ENCODE results near the gene SMG6.

The SMG6 gene

DNA sequence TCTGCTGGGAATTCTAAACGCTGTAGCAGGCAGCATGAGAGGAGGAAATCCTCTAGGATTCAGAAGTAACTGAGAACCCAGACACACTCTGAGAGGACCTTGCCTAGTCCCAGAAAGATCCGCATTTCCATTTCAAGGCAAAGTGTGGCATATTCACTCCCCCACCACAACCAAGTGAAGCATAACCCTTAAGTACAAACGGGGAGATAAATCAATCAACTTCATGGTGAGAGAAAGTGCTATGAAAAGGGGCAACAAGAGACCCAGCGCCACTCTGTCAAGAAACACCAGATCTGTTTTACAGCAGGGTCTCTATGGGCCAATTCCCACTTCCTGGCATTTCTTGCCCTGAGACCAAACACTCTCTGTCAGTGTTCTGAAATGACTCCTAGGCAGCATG lies 68.3 kb downstream of the SMG6 start:
- no peak for DNase-seq (ENCODE audit: low read depth in 2 of 2)

DNA sequence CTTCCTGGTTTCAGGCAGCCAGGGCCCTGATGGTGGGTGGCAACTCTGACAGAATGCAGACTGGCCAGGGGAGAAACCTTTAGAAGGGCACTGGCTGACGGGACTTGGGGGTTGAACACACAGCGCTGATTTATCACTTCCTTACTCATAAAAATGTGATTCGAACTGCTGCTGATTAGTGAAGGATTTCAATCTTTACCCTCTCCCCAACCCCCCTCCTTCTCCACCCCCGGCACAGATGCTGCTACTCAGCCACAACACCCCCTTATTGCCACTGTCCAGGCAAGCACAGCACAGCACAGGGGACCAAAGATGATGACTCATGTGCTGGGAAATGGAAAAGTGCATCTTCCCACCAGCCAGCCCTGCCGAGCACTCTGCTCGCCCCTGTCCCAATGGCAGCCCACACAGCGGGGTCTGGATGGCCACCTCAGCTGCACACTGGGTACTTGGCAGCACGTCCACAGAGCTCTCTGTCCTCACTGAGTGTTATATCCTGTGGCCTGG lies 70.1 kb downstream of the SMG6 start:
- DNase-seq (ENCODE audit: low read depth in 2 of 2) = no peak

DNA sequence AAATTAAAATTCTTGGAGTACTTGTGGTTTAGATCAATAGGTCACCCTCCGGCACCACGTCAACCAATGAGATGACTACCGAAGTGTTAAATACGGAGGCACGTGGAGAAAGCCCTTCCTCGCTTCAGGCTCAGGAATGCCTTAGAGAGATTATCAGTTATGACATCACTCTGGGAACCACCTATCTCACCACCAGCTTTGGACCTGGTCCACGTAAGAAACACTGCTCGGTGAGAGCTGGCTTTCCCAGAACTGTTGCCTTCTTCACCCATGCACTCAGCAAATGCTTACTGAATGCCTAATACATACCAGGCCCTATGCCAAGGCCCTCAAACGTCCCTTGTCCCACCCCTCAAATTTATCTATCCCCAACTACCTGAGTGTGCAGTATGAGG lies 71.3 kb downstream of the SMG6 start:
- DNase-seq (ENCODE audit: low read depth in 2 of 2) = no peak

GRCh38 chr17:2230877-2231276 lies 72.7 kb downstream of the SMG6 start:
- no peak for DNase-seq (ENCODE audit: low read depth in 2 of 2)

DNA sequence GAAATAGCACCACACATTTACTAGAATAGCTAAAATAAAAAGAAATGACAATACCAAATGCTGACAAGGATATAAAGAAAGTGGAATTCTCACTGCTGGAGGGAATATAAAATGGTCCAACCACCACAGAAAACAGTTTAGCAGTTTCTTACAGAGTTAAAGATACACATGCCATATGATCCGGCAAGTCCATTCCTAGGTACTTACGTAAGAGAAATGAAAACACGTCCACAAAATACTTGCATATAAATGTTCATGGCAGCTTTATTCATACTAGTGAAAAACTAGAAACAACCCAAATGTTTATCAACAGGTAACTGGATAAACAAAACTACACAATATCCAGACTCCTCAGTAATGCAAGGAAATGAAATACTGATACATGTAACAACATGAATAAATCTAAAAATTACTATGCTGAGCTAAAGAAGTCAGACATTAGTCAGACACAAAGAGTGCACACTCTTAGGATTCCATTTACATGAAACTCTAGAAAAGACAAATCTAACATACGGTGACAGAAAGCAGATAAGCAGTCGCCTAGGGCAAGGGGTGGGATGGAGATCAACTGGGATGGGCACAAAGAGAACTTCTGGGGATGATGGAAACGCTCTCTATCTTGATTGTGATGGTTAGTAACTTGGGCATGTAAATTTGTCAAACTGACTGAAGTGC lies 76.4 kb downstream of the SMG6 start:
- no peak for DNase-seq (ENCODE audit: low read depth in 2 of 2)

DNA sequence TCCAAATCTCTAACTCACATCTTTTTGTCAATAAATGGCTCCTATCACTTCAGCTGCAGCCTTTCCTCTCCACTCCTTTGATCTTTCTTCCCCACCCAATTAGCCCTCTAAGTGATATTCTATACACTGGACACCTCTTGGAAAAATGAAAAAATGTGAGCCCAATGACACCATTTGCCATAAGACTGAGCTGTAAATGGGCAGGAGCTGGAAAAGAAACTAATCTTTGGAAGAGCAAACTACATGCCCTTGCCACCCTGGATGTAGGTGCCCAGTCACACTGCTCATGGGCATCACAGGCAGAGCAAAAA lies 80.0 kb downstream of the SMG6 start:
- DNase-seq (ENCODE audit: low read depth in 2 of 2) = no peak

DNA sequence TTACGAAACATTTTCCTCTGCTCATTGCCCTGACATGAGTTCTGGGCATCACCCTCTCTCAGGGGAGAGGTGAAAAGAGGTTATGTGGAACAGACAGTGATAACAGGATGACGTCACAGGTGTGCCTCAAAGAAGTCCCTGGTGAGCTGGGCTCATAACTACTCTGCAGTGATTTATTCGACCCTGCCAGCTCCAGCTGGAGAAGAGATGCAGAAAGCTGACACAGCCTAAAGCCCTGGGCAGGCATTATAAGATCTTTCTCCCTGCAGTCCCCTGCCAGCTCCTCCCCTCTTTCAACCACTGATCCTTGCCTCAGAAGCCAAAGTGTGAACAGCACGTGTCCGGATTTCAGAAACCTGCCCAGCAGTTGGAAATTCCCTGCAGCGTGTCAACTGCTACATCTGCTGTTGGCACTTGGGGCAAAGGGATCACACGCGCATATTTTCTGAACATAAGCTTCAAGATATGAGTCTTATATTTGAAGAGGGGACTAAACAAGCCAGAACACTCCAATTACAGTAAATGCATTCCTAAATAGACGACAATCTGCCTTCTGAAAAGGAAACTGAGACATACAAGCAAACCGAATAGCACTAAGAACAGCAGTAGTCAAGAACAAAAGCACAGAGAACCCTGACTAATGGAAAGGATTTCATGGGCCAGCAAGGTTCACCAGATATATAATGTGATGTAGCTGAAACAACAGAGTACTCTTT lies 80.5 kb downstream of the SMG6 start:
- no peak for DNase-seq (ENCODE audit: low read depth in 2 of 2)

GRCh38 chr17:2222301-2222700 lies 81.3 kb downstream of the SMG6 start:
- no peak for DNase-seq (ENCODE audit: low read depth in 2 of 2)

- no peak for DNase-seq (ENCODE audit: low read depth in 2 of 2)
Observed at GRCh38 chr17:2218426-2218825, 85.2 kb downstream of the SMG6 start.

- peak; percentile 43 for DNase-seq (ENCODE audit: low read depth in 2 of 2)
Observed at GRCh38 chr17:2215616-2216364, 87.8 kb downstream of the SMG6 start.

DNA sequence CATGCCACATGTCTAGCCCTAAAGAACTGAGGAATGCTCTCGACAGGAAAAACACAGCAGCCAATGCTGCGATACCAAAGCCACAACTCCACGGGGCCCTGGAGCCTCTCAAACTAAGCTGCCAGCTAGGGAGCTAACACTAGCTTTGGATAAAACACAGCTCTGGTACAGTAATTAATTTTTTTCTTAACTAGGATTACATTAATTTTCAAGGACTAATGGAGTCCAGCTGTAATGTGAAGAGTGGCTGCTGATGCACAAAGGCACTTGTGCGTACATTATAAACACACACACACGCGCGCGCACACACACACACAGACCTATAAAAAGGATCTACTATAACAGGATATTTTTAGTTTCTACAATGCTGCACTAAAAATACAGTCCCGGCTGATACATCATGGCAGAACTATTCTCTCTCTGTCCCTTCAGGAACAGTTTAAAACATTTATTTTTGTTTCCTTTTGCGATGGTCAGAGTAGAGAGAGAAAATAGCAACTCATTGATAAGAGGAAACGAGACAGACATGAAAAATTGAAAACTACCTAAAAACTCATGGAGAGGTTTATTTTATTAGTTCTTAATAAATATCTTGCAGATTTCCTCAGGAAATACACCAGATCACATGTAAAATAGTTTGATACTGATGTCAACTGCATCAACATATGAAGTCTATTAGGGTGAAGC lies 88.5 kb downstream of the SMG6 start:
- DNase-seq (ENCODE audit: low read depth in 2 of 2) = no peak

- no peak for DNase-seq (ENCODE audit: low read depth in 2 of 2)
Observed at GRCh38 chr17:2214047-2214928, 89.3 kb downstream of the SMG6 start.

DNA sequence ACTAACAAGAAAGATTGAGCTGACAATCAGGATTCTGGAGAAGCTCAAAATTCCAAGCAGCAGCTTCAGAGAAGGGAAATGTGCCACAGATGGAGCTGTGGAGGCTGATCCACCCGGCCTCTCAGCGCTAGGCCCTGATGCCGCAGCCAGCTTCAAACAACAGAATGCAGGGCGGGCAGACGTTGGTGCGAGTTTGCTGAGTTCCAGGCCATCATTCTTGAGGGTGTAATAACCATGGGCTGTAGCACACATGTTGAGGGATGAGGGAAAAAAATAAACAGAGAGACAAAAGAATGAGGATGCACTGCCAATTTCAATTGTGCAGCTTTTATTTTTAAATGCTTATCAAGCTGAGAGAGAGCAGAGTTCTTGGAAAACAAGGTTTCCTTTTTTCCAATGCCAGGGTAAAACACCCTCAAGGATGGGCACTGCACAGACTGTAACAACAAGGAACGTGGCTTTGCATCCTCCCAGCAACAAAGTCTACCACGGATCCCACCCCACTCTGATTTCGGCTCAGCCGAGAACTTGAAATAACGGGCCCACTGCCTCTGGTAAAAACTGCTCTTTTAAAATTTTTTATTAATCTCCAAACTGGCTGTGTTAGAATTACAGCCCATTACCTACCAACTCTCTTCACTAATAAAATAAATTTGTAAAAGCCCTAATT lies 90.2 kb downstream of the SMG6 start:
- DNase-seq (ENCODE audit: low read depth in 2 of 2) = no peak

- no peak for DNase-seq (ENCODE audit: low read depth in 2 of 2)
Observed at GRCh38 chr17:2212400-2212981, 91.1 kb downstream of the SMG6 start.

- no peak for DNase-seq (ENCODE audit: low read depth in 2 of 2)
Observed at GRCh38 chr17:2211661-2212399, 91.8 kb downstream of the SMG6 start.

- no peak for DNase-seq (ENCODE audit: low read depth in 2 of 2)
Observed at GRCh38 chr17:2210726-2211125, 92.9 kb downstream of the SMG6 start.

DNA sequence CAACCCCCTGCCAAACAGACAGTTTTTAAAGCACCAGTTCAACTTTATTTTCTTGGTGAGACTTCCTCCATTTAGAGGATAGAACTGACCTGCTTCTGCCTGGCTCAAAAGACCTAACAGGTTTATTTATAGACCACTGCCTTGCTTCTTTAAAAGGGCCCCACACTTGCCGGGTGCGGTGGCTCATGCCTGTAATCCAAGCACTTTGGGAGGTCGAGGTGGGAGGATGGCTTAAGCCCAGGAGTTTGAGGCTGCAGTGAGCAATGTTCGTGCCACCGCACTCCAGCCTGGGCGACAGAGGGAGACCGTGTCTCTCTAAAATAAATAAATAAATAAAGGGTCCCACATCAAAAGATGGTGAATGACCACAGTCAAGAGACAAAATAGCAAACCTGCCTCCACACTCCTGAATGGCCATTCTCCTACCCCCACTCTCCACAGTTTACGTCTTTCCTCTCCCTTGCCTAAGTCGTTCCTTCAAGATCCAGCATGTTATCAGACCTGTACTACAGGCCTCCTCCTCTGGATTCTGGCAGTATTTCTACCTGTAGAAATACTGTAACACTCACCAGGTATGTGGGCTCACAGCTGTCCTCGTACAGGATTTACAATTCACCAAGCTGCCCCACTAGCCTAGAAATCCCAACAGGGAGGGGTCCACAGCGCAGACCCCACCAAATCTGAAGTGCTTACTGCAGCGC lies 95.6 kb downstream of the SMG6 start:
- DNase-seq (ENCODE audit: low read depth in 2 of 2) = no peak

DNA sequence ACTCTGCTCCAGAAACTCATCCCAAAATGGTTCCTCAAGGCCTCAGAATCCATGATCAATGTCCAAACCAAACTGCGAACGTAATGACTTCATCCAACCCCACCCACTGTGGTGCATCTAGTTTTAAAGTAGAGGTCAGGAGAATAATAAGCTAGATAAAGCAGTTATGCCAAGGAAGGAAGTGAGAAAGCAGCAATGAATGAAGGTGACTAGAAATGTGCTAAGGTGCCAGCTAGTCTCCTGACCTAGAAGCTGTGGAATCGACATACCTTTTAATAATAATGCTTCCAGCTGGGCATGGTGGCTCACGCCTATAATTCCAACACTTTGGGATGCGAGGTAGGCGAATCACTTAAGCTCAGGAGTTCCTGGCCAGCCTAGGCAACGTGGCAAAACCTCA lies 99.2 kb downstream of the SMG6 start:
- no peak for DNase-seq (ENCODE audit: low read depth in 2 of 2)

DNA sequence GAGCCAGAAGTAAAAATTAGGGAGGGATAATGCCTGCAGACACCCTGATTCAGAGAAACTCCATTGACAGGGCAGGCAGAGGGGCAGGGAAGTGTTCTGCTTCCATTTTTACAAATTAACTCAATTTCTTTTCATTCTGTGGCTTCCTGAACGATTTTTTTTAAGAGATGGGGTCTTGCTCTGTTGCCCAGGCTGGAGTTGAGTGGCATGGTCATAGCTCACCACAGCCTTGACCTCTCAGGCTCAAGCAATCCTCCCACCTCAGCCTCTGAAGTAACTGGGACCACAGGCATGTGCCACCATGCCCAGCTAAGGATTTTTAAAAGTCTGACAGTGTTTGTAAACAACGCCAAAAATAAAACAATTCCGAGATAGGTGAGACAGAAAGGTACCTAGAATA lies 99.8 kb downstream of the SMG6 start:
- no peak for DNase-seq (ENCODE audit: low read depth in 2 of 2)
